GM12864 (cell line): ENCODE results near the gene CASP6.

ENCODE experiments used
- DNase-seq: peaks from one replicate; pipeline ENCODE4 v3.0.0-alpha.2; 2011; ENCODE audit warnings: low read depth
- H3K4me3 ChIP-seq: 2 replicates; pipeline ENCODE4 v1.5.1; 2011; ENCODE audit warnings: mild to moderate bottlenecking, low read depth, low read length, control low read depth
- CTCF ChIP-seq: IDR thresholded peaks from 2 replicates; pipeline ENCODE4 v1.5.1; 2011; ENCODE audit warnings: low read depth, mild to moderate bottlenecking, moderate library complexity, low read length, control low read depth, inconsistent platforms; ENCODE audit errors: missing control alignments

The CASP6 gene

GRCh38 chr4:109730619-109731545, 27.6 kb upstream of the CASP6 start:
- no peak for TF ChIP-seq CTCF
- H3K4me3 ChIP-seq, result peak overlapping the region; percentile 87
- no peak for DNase-seq

- peak within 1 kb of the TSS; percentile 96 for H3K4me3 ChIP-seq
- DNase-seq, result peak; percentile 40
- TF ChIP-seq CTCF, result no peak
Observed at GRCh38 chr4:109729718-109730618, 26.7 kb upstream of the CASP6 start, which contains the start of gene PLA2G12A. Gene PLA2G12A, minus strand, starts transcription at chr4:109730070. Its CDS starts 261 bp downstream, at chr4:109729809.

- H3K4me3 ChIP-seq, result peak overlapping the region; percentile 96
- no peak for DNase-seq
- no peak for TF ChIP-seq CTCF
Observed at GRCh38 chr4:109729117-109729717, 26.0 kb upstream of the CASP6 start.

- no peak for DNase-seq
- no peak for TF ChIP-seq CTCF
- peak overlapping the region; percentile 14; the same call in 1 of the 2 replicates for H3K4me3 ChIP-seq
Observed at GRCh38 chr4:109728385-109728784, 25.1 kb upstream of the CASP6 start.

- no peak for TF ChIP-seq CTCF
- no peak overlapping the region for H3K4me3 ChIP-seq
- no peak for DNase-seq
Observed at GRCh38 chr4:109723110-109723509, 19.9 kb upstream of the CASP6 start.

- TF ChIP-seq CTCF, result no peak
- no peak for DNase-seq
- H3K4me3 ChIP-seq, result no peak overlapping the region
Observed at GRCh38 chr4:109722357-109722756, 19.1 kb upstream of the CASP6 start.
